Measurements from ENCODE around the gene CARNS1. TPM values are rescaled to one million over a fixed set of nuclear protein-coding genes. Genes with fewer than 3 reads are reported as not detected.

The CARNS1 gene
- total and polyA plus RNA-seq, 7 donors = 0.16 to 0.83 (median 0.55) TPM; not detected in 2

DNA sequence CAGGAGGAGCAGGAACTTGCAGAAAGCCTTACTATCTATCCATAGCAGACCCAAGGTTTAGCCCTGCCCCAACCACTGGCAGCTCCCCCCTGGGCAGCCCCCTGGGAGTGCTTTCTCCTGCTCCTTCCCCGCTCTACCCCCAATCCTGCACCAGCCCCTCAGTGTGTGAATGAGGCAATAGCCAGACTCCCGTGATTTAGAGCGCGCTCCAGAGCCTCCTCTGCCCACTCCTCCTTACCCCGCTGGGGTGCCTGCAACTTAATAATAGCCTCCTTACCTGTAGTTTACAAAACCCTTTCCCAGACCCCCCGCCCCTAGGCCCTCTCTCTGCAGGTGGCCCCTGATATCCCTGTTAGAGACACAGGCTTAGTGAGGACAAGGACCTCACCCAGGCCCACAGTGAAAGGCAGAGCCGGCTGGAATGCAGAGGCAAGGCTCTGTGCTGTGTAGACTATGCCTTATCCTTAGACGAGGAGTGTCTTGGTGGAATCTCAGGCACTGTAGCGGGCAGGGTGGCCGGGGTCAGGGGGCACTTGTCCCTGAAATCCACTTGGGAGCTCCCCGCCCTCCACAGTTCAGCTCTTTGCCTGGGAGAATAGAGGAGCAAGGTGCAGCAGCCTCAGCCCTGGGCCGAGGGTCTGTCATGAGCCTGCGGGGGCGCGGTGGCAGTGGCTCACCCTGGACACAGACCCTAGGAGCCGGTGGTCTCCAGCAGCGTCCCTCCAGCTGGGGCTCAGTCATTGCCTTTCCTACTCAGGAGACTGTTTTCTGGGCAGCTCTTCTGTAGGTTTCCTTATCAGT is 4.3 kb upstream of the CARNS1 start:
- no peaks in the 10 kb centered on the region for H3K36me3 ChIP-seq
- 82 to 85% methylated on average over 17 of the region's 17 CpGs for WGBS, 2 donors
- DNase-seq = no peak
- H3K9me3 ChIP-seq = no peaks in the 10 kb centered on the region
- TF ChIP-seq POLR2AphosphoS5 (IDR thresholded peaks at IDR 0.05) = no peak
- TF ChIP-seq POLR2A (IDR thresholded peaks at IDR 0.05) = no peak
- no peak for TF ChIP-seq CTCF (IDR thresholded peaks at IDR 0.05)
- TF ChIP-seq EP300 (IDR thresholded peaks at IDR 0.05) = no peak
- H3K4me3 ChIP-seq = no peak overlapping the region
- peaks cover 0 to 14% (median 13%) of the 10 kb centered on the region in 4 donors for H3K4me1 ChIP-seq
- peaks cover 37 to 91% (median 51%) of the 10 kb centered on the region in 3 donors for H3K27me3 ChIP-seq
- no peak overlapping the region for H3K27ac ChIP-seq
- intact Hi-C loops (cut with DNase I) = no loop called here

DNA sequence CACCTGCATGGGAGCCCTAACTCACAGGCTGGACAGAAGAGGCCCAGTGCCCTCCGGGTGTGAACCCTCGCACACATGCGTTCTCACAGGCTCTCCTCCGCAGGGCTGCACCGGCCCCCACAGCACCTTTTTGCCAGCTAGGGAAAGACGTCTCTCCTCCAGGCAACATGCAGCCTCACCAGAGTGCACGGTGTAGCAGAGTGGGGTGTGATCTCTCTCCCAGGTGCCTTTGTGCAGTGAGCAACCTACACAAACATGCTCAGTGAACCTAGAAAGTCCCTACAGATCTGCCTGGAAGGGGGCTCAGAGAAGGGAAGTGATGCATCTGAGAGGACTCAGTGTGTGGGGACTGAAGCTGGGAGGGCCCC is 3.7 kb upstream of the CARNS1 start:
- no peak for TF ChIP-seq POLR2A (IDR thresholded peaks at IDR 0.05)
- no peak for TF ChIP-seq POLR2AphosphoS5 (IDR thresholded peaks at IDR 0.05)
- no peak for TF ChIP-seq EP300 (IDR thresholded peaks at IDR 0.05)
- TF ChIP-seq CTCF (IDR thresholded peaks at IDR 0.05) = no peak
- intact Hi-C loops (cut with DNase I) = no loop called here
- Histone ChIP-seq H3K27me3 (peaks cover 37 to 85% (median 46%) of the 10 kb centered on the region in 3 donors), H3K4me3 (no peak overlapping the region), H3K4me1 (peaks cover 0 to 20% (median 16%) of the 10 kb centered on the region in 4 donors), H3K36me3 (no peaks in the 10 kb centered on the region), H3K9me3 (no peaks in the 10 kb centered on the region), H3K27ac (no peak overlapping the region)
- no peak for DNase-seq
- 60 to 64% methylated on average over 7 of the region's 7 CpGs for WGBS, 2 donors

DNA sequence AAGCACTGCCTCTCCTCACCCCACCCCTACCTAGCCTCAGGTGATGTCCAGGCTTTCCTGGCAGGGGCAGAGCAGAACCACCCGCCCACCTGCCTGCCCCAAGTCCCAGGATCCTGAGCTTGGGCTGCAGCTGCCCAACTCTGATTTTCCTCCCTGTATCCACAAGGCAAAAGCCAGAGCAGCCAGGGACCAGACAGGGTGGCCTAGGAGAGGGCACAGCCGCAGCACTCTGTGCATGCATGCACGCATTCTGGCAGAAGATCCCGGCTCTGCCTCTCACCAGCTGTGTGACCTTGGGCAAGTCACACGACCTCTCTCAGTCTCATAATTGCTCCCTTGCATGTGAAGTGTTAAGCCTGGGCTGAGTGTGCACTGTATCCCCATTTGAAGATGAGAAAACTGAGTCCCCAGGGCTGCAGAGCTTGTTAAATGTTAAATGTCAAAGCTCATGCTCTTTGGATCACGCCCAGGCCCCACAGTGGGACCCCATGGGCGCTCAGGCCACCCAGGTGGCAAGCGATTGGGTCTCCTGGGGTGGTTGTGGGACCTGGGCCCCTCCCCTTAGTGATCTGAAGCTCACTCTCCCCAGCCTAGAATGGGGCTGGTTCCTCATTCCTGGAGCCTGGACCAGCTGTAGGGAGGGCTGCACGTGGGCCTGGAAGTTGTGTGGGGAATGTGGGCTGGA is 2.8 kb upstream of the CARNS1 start:
- H3K4me1 ChIP-seq = peaks cover 0 to 24% (median 18%) of the 10 kb centered on the region in 4 donors
- H3K27me3 ChIP-seq = peaks cover 37 to 76% (median 46%) of the 10 kb centered on the region in 3 donors
- 59 to 67% methylated on average over 9 of the region's 9 CpGs for WGBS, 2 donors
- H3K36me3 ChIP-seq = no peaks in the 10 kb centered on the region
- H3K9me3 ChIP-seq = no peaks in the 10 kb centered on the region
- TF ChIP-seq POLR2A (IDR thresholded peaks at IDR 0.05) (no peak), CTCF (IDR thresholded peaks at IDR 0.05) (no peak)
- intact Hi-C loops (cut with DNase I) = no loop called here
- H3K4me3 ChIP-seq = no peak overlapping the region
- DNase-seq = no peak
- H3K27ac ChIP-seq = no peak overlapping the region

- Histone ChIP-seq H3K4me1 (peaks cover 0 to 24% (median 18%) of the 10 kb centered on the region in 4 donors), H3K27ac (no peak overlapping the region), H3K9me3 (no peaks in the 10 kb centered on the region), H3K27me3 (peaks cover 37 to 69% (median 42%) of the 10 kb centered on the region in 3 donors), H3K4me3 (no peak overlapping the region), H3K36me3 (no peaks in the 10 kb centered on the region)
- DNase-seq = no peak
- 53 to 60% methylated on average over 2 of the region's 2 CpGs for WGBS, 2 donors
- intact Hi-C loops (cut with DNase I) = no loop called here
- TF ChIP-seq EP300 (IDR thresholded peaks at IDR 0.05) (no peak), CTCF (IDR thresholded peaks at IDR 0.05) (no peak), POLR2AphosphoS5 (IDR thresholded peaks at IDR 0.05) (no peak), POLR2A (IDR thresholded peaks at IDR 0.05) (no peak)
Measured at GRCh38 chr11:67413266-67413849, 2.1 kb upstream of the CARNS1 start.
